Body of pancreas (tissue), 4 donors: ENCODE measurements around the gene LMO7.

ENCODE experiments used
- CTCF ChIP-seq, 7 experiments: fragments of 450-650 bp in 4 of 7; fragments of 200-600 bp in 3 of 7; sonication (generic) in 3 of 7; IDR thresholded peaks; one replicate each; pipeline ENCODE4 v1.5.1; 2016 to 2019; ENCODE audit warnings: antibody characterized with exemption in 7 of 7
- POLR2A ChIP-seq, 3 donors: fragments of 450-650 bp; IDR thresholded peaks; one replicate each; pipeline ENCODE4 v1.6.1; 2016; ENCODE audit warnings: antibody characterized with exemption in 3 of 3, mild to moderate bottlenecking in 2 of 3

- TF ChIP-seq CTCF (IDR thresholded peaks at IDR 0.05): no peak
- TF ChIP-seq POLR2A (IDR thresholded peaks at IDR 0.05): no peak
Observed at GRCh38 chr13:75705908-75706307, 69.8 kb downstream of the LMO7 start.
